Fibroblast of lung (primary cell): ENCODE results near the gene NRCAM. TPM values are rescaled to one million over a fixed set of nuclear protein-coding genes. Genes with fewer than 3 reads are reported as not detected.

ENCODE experiments used
- DNase-seq, 2 donors: peaks; one replicate each; pipeline versions ENCODE4 v3.0.0 to v3.0.0-alpha.2; 2010; ENCODE audit warnings: low read depth in 2 of 2
- H2AFZ ChIP-seq: 2 replicates; pipeline ENCODE4 v1.5.1; 2012; ENCODE audit warnings: low read length, control low read depth, inconsistent platforms
- H3K27ac ChIP-seq: 2 replicates; pipeline ENCODE4 v1.5.1; 2011; ENCODE audit warnings: low read length, control low read depth; ENCODE audit not compliant: insufficient read depth
- H3K27me3 ChIP-seq: 2 replicates; pipeline ENCODE4 v1.5.1; 2011; ENCODE audit warnings: mild to moderate bottlenecking, low read length; ENCODE audit not compliant: control insufficient read depth, insufficient read depth
- H3K36me3 ChIP-seq: 2 replicates; pipeline ENCODE4 v1.5.1; 2011; ENCODE audit warnings: low read length; ENCODE audit not compliant: control insufficient read depth, insufficient read depth
- H3K4me1 ChIP-seq: 2 replicates; pipeline ENCODE4 v1.5.1; 2011; ENCODE audit warnings: low read length; ENCODE audit not compliant: control insufficient read depth, insufficient read depth; ENCODE audit errors: extremely low read depth
- H3K4me2 ChIP-seq: 2 replicates; pipeline ENCODE4 v1.5.1; 2011; ENCODE audit warnings: low read length, control low read depth; ENCODE audit not compliant: insufficient read depth; ENCODE audit errors: extremely low read depth
- H3K4me3 ChIP-seq, 4 experiments: fragments of 200-600 bp in 1 of 4; sonication (generic) in 1 of 4; replicated peaks in 1 of 4; 2 replicates each; pipeline ENCODE4 v1.5.1; 2011 to 2016; ENCODE audit warnings: low read length in 4 of 4, low read depth in 3 of 4, mild to moderate bottlenecking in 3 of 4, control low read depth in 2 of 4, inconsistent platforms in 1 of 4, mixed read lengths in 1 of 4; ENCODE audit not compliant: insufficient read depth in 1 of 4; ENCODE audit errors: control extremely low read depth in 1 of 4
- H3K79me2 ChIP-seq: 2 replicates; pipeline ENCODE4 v1.5.1; 2012; ENCODE audit warnings: mild to moderate bottlenecking, low read length, inconsistent platforms; ENCODE audit not compliant: control insufficient read depth, insufficient read depth
- H3K9ac ChIP-seq: 2 replicates; pipeline ENCODE4 v1.5.1; 2011; ENCODE audit warnings: mild to moderate bottlenecking, low read length, control low read depth; ENCODE audit not compliant: insufficient read depth
- H3K9me3 ChIP-seq: 2 replicates; pipeline ENCODE4 v1.5.1; 2012; ENCODE audit warnings: low read depth, low read length; ENCODE audit not compliant: control insufficient read depth, insufficient read depth
- H4K20me1 ChIP-seq: 2 replicates; pipeline ENCODE4 v1.5.1; 2011; ENCODE audit warnings: low read length; ENCODE audit not compliant: control insufficient read depth, insufficient read depth; ENCODE audit errors: extremely low read depth
- EZH2 ChIP-seq: IDR thresholded peaks from 2 replicates; pipeline ENCODE4 v1.5.1; 2012; ENCODE audit warnings: low read length, control low read depth, mild to moderate bottlenecking; ENCODE audit errors: missing control alignments
- polyA plus RNA-seq, 2 donors: library from polyadenylated mRNA; depleted of rRNA in 1 of 2; stranded (reverse) in 1 of 2; unstranded in 1 of 2; fragments of >200 nt; gene quantifications; 2 replicates each; pipeline ENCODE4 v1.2.1, GENCODE V29; 2011 to 2012; ENCODE audit warnings: missing spikeins in 1 of 2
- total RNA-seq: library from RNA; depleted of rRNA; stranded (reverse); fragments of >200 nt; gene quantifications from 2 replicates; pipeline ENCODE4 v1.2.1, GENCODE V29; 2014
- TF ChIP-seq, protein P1 (sequence below), 2 donors: IDR thresholded peaks in 1 of 2; conservative IDR thresholded peaks in 1 of 2; 1 replicate in 1 of 2; 2 replicates in 1 of 2; pipeline ENCODE4 v1.5.1; 2011 to 2012; ENCODE audit warnings: low read length in 2 of 2, control low read depth in 1 of 2, inconsistent platforms in 1 of 2, low read depth in 1 of 2, mild to moderate bottlenecking in 1 of 2

Gene NRCAM
- total and polyA plus RNA-seq, 2 donors (not counting 1 experiment from before 2014, with no cell fraction given): 2.1 to 2.2 TPM

GRCh38 chr7:108164342-108164741 is 291.9 kb downstream of the NRCAM start:
- TF ChIP-seq EZH2: no peak
- TF ChIP-seq, protein P1, sequence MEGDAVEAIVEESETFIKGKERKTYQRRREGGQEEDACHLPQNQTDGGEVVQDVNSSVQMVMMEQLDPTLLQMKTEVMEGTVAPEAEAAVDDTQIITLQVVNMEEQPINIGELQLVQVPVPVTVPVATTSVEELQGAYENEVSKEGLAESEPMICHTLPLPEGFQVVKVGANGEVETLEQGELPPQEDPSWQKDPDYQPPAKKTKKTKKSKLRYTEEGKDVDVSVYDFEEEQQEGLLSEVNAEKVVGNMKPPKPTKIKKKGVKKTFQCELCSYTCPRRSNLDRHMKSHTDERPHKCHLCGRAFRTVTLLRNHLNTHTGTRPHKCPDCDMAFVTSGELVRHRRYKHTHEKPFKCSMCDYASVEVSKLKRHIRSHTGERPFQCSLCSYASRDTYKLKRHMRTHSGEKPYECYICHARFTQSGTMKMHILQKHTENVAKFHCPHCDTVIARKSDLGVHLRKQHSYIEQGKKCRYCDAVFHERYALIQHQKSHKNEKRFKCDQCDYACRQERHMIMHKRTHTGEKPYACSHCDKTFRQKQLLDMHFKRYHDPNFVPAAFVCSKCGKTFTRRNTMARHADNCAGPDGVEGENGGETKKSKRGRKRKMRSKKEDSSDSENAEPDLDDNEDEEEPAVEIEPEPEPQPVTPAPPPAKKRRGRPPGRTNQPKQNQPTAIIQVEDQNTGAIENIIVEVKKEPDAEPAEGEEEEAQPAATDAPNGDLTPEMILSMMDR (conservative IDR thresholded peaks at IDR 0.05 in 1 of 2, IDR thresholded peaks at IDR 0.05 in 1 of 2; ENCODE audit: low read depth in 1 of 2, low read length in 2 of 2): no peak
- no peak overlapping the region for H3K4me2 ChIP-seq
- no peak overlapping the region for H3K27ac ChIP-seq
- H3K36me3 ChIP-seq: no peaks in the 10 kb centered on the region
- no peaks in the 10 kb centered on the region for H3K9me3 ChIP-seq
- H2AFZ ChIP-seq: no peak overlapping the region
- no peak for DNase-seq
- no peaks in the 10 kb centered on the region for H3K4me1 ChIP-seq
- no peaks in the 10 kb centered on the region for H3K27me3 ChIP-seq
- no peaks in the 10 kb centered on the region for H4K20me1 ChIP-seq
- H3K79me2 ChIP-seq: no peaks in the 10 kb centered on the region
- H3K4me3 ChIP-seq: no peak overlapping the region
- no peak overlapping the region for H3K9ac ChIP-seq

DNA sequence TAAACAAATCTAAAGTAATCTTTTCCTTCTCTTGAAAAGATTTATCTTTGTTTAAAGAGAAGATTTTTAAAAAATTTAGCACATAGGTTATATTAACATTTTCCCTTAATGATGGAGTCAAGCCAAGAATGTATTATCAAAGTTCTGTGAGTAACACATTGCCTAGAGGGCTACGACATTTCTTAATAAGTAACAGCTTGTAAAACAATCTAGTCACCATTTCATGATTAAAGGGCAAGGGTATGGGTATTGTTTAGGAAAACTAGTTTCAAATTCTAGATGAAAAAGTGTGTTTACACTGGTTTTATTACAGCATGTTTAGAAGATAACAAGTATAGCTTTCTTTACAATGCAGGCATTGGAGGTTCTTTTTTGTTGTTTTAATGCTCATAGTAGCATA is 297.5 kb downstream of the NRCAM start:
- Histone ChIP-seq H3K27me3 (no peaks in the 10 kb centered on the region), H3K4me3 (no peak overlapping the region), H4K20me1 (no peaks in the 10 kb centered on the region), H3K27ac (no peak overlapping the region), H3K79me2 (no peaks in the 10 kb centered on the region), H3K36me3 (no peaks in the 10 kb centered on the region), H3K4me2 (no peak overlapping the region), H3K4me1 (no peaks in the 10 kb centered on the region), H3K9me3 (no peaks in the 10 kb centered on the region), H3K9ac (no peak overlapping the region), H2AFZ (no peak overlapping the region)
- TF ChIP-seq, protein P1 (conservative IDR thresholded peaks at IDR 0.05 in 1 of 2, IDR thresholded peaks at IDR 0.05 in 1 of 2; ENCODE audit: low read depth in 1 of 2, low read length in 2 of 2): no peak
- no peak for TF ChIP-seq EZH2
- DNase-seq: no peak

DNA sequence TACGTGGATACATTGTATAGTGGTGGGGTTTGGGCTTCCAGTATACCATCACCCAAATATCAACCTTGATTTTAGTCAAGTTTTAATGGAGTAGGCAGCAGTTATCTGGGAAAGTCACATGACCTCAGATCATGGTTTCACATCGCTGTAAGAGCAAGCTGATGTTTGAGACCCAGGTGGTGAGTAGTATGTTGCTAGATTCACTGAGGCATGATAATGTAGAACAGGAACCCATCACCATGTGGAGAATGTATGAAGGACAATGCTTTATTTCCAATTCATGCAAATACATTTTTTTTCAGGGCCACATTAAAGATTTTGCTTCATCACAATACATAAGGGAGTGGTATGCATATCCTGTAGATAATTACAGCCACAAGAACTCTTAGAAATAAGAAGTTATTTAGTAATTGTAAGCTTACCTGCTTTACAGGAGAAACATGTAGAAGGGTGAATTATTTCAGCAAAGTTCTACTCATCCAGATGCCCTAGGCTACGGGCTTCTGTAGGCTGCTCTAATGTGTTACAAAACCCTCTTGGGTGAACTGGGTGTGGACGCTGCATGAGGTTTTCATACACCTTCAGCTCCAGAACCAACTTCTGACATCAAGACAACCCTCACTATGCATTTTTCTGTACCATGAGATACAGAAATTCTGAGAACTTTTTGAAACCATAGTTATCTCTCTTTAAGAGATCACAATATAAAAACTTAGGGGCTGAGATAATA is 298.5 kb downstream of the NRCAM start:
- H3K4me3 ChIP-seq: no peak overlapping the region
- H3K79me2 ChIP-seq: no peaks in the 10 kb centered on the region
- H2AFZ ChIP-seq: no peak overlapping the region
- no peak overlapping the region for H3K27ac ChIP-seq
- TF ChIP-seq, protein P1 (conservative IDR thresholded peaks at IDR 0.05 in 1 of 2, IDR thresholded peaks at IDR 0.05 in 1 of 2; ENCODE audit: low read depth in 1 of 2, low read length in 2 of 2): no peak
- TF ChIP-seq EZH2: no peak
- H3K27me3 ChIP-seq: no peaks in the 10 kb centered on the region
- no peaks in the 10 kb centered on the region for H3K9me3 ChIP-seq
- no peak overlapping the region for H3K4me2 ChIP-seq
- no peaks in the 10 kb centered on the region for H4K20me1 ChIP-seq
- H3K36me3 ChIP-seq: no peaks in the 10 kb centered on the region
- H3K9ac ChIP-seq: no peak overlapping the region
- H3K4me1 ChIP-seq: no peaks in the 10 kb centered on the region
- DNase-seq: no peak
